T-helper 22 cell (primary cell): ENCODE data around the gene ZNF79.
"Not testable (repeated sequence)": the region's sequence is repeated elsewhere in the genome, so short reads cannot be mapped to it uniquely, and the experiment has no call there.

Experiments used
- DNase-seq: peaks from one replicate; pipeline ENCODE4 v3.0.0-alpha.2; 2020; ENCODE audit warnings: low read depth

The ZNF79 gene

GRCh38 chr9:127455324-127455992 lies 31.3 kb downstream of the ZNF79 start:
- DNase-seq = no peak

GRCh38 chr9:127457191-127457878 lies 33.2 kb downstream of the ZNF79 start:
- DNase-seq = no peak

- no peak for DNase-seq
Measured at GRCh38 chr9:127458921-127459320, 34.7 kb downstream of the ZNF79 start.

GRCh38 chr9:127463382-127463781 lies 39.2 kb downstream of the ZNF79 start:
- DNase-seq = no peak

GRCh38 chr9:127463911-127464310 lies 39.7 kb downstream of the ZNF79 start:
- no peak for DNase-seq

- DNase-seq = not testable (repeated sequence)
Measured at GRCh38 chr9:127466407-127466917, 42.3 kb downstream of the ZNF79 start.

GRCh38 chr9:127467621-127468020 lies 43.4 kb downstream of the ZNF79 start:
- no peak for DNase-seq

- no peak for DNase-seq
Measured at GRCh38 chr9:127470662-127471061, 46.5 kb downstream of the ZNF79 start.

- DNase-seq = no peak
Measured at GRCh38 chr9:127473501-127473900, 49.3 kb downstream of the ZNF79 start.

- no peak for DNase-seq
Measured at GRCh38 chr9:127473932-127474331, 49.8 kb downstream of the ZNF79 start.

- no peak for DNase-seq
Measured at GRCh38 chr9:127474592-127474991, 50.4 kb downstream of the ZNF79 start.

- no peak for DNase-seq
Measured at GRCh38 chr9:127479507-127480081, 55.4 kb downstream of the ZNF79 start.

GRCh38 chr9:127482662-127483061 lies 58.5 kb downstream of the ZNF79 start:
- DNase-seq = no peak

GRCh38 chr9:127485995-127486394 lies 61.8 kb downstream of the ZNF79 start:
- DNase-seq = no peak

GRCh38 chr9:127488946-127489345 lies 64.8 kb downstream of the ZNF79 start:
- no peak for DNase-seq

GRCh38 chr9:127489471-127490115 lies 65.4 kb downstream of the ZNF79 start:
- no peak for DNase-seq

GRCh38 chr9:127490535-127491230 lies 66.5 kb downstream of the ZNF79 start:
- DNase-seq = no peak

GRCh38 chr9:127491516-127491915 lies 67.3 kb downstream of the ZNF79 start:
- no peak for DNase-seq

- no peak for DNase-seq
Measured at GRCh38 chr9:127492616-127493015, 68.4 kb downstream of the ZNF79 start.

GRCh38 chr9:127493592-127494303 lies 69.6 kb downstream of the ZNF79 start:
- DNase-seq = no peak

GRCh38 chr9:127494304-127494702 lies 70.1 kb downstream of the ZNF79 start:
- DNase-seq = no peak
